MM.1S (cell line): ENCODE results near the gene DGLUCY.
"Not testable (repeated sequence)": the region's sequence is repeated elsewhere in the genome, so short reads cannot be mapped to it uniquely, and the experiment has no call there.

ENCODE experiments used
- DNase-seq: peaks from one replicate; pipeline ENCODE4 v3.0.0-alpha.2; 2015
- H2AFZ ChIP-seq: fragments of 300-600 bp; sonication (generic); 2 replicates; pipeline ENCODE4 v1.6.0; 2016; ENCODE audit warnings: antibody characterized with exemption, low read length
- H3F3A ChIP-seq: fragments of 300-600 bp; sonication (generic); 2 replicates; pipeline ENCODE4 v1.6.1; 2016; ENCODE audit warnings: mild to moderate bottlenecking, antibody characterized with exemption, low read length, moderate library complexity, mixed read lengths; ENCODE audit not compliant: insufficient read depth
- H3K27ac ChIP-seq: fragments of 300-600 bp; sonication (generic); 2 replicates; pipeline ENCODE4 v1.5.1; 2016; ENCODE audit warnings: mild to moderate bottlenecking, low read length
- H3K27me3 ChIP-seq: fragments of 300-600 bp; sonication (generic); replicated peaks from 2 replicates; pipeline ENCODE4 v1.6.0; 2016; ENCODE audit warnings: low read length; ENCODE audit not compliant: insufficient read depth
- H3K36me3 ChIP-seq: fragments of 300-600 bp; sonication (generic); replicated peaks from 2 replicates; pipeline ENCODE4 v1.6.1; 2016; ENCODE audit warnings: mild to moderate bottlenecking, low read length, mixed read lengths; ENCODE audit not compliant: insufficient read depth
- H3K4me1 ChIP-seq: fragments of 300-600 bp; sonication (generic); 2 replicates; pipeline ENCODE4 v1.6.1; 2016; ENCODE audit warnings: low read length, mixed read lengths
- H3K4me2 ChIP-seq: fragments of 300-600 bp; sonication (generic); 2 replicates; pipeline ENCODE4 v1.6.0; 2016; ENCODE audit warnings: low read depth, low read length
- H3K4me3 ChIP-seq: fragments of 300-600 bp; sonication (generic); 2 replicates; pipeline ENCODE4 v1.5.1; 2016; ENCODE audit warnings: low read length, mixed read lengths
- H3K79me2 ChIP-seq: fragments of 300-600 bp; sonication (generic); 2 replicates; pipeline ENCODE4 v1.6.1; 2016; ENCODE audit warnings: mixed run types, low read length, mixed read lengths
- H3K9ac ChIP-seq: fragments of 300-600 bp; sonication (generic); 2 replicates; pipeline ENCODE4 v1.6.1; 2016; ENCODE audit warnings: low read length, mixed read lengths
- H3K9me2 ChIP-seq: fragments of 300-600 bp; sonication (generic); replicated peaks from 2 replicates; pipeline ENCODE4 v1.6.1; 2016; ENCODE audit warnings: mild to moderate bottlenecking, low read length, mixed read lengths; ENCODE audit not compliant: insufficient read depth
- H3K9me3 ChIP-seq: fragments of 300-600 bp; sonication (generic); replicated peaks from 2 replicates; pipeline ENCODE4 v1.6.1; 2016; ENCODE audit warnings: mild to moderate bottlenecking, low read length, mixed read lengths; ENCODE audit not compliant: insufficient read depth
- H4K20me1 ChIP-seq: fragments of 300-600 bp; sonication (generic); 2 replicates; pipeline ENCODE4 v1.6.1; 2016; ENCODE audit warnings: mild to moderate bottlenecking, low read length, moderate library complexity, mixed read lengths; ENCODE audit not compliant: insufficient read depth
- CTCF ChIP-seq: fragments of 300-600 bp; sonication (generic); IDR thresholded peaks from 2 replicates; pipeline ENCODE4 v1.5.1; 2016; ENCODE audit warnings: antibody characterized with exemption, low read length, mixed read lengths
- EZH2 ChIP-seq: fragments of 300-600 bp; sonication (generic); optimal IDR thresholded peaks from 2 replicates; pipeline ENCODE3; 2017; ENCODE audit warnings: low read depth, mild to moderate bottlenecking, antibody characterized with exemption, low read length, mixed read lengths
- EZH2phosphoT487 ChIP-seq: fragments of 300-600 bp; sonication (generic); IDR thresholded peaks from 2 replicates; pipeline ENCODE4 v1.6.1; 2018; ENCODE audit warnings: antibody characterized with exemption, low read length

The DGLUCY gene

GRCh38 chr14:91119556-91120311 lies 5.9 kb downstream of the DGLUCY start:
- no peak overlapping the region for H2AFZ ChIP-seq
- DNase-seq = no peak
- no peak overlapping the region for H3K27ac ChIP-seq
- H3K4me3 ChIP-seq = no peak overlapping the region
- H3K79me2 ChIP-seq = peaks cover 81% of the 10 kb centered on the region
- peaks cover 3% of the 10 kb centered on the region; the same call in 1 of the 2 replicates for H3F3A ChIP-seq
- no peak for TF ChIP-seq CTCF
- TF ChIP-seq EZH2 = no peak
- no peak for TF ChIP-seq EZH2phosphoT487
- H3K36me3 ChIP-seq = no peaks in the 10 kb centered on the region
- no peaks in the 10 kb centered on the region for H3K27me3 ChIP-seq
- H4K20me1 ChIP-seq = no peaks in the 10 kb centered on the region
- H3K9ac ChIP-seq = no peak overlapping the region
- 0 out of 2 replicates have a peak, but pooled peaks cover 3% of the 10 kb centered on the region for H3K4me1 ChIP-seq
- H3K4me2 ChIP-seq = no peak overlapping the region
- no peaks in the 10 kb centered on the region for H3K9me2 ChIP-seq
- H3K9me3 ChIP-seq = no peaks in the 10 kb centered on the region

GRCh38 chr14:91123201-91123600 lies 9.3 kb downstream of the DGLUCY start:
- no peak overlapping the region for H3K9ac ChIP-seq
- no peaks in the 10 kb centered on the region for H3K27me3 ChIP-seq
- H3K27ac ChIP-seq = no peak overlapping the region
- H3K9me2 ChIP-seq = no peaks in the 10 kb centered on the region
- no peaks in the 10 kb centered on the region for H4K20me1 ChIP-seq
- H2AFZ ChIP-seq = no peak overlapping the region
- no peak for TF ChIP-seq CTCF
- no peak for TF ChIP-seq EZH2
- no peak for TF ChIP-seq EZH2phosphoT487
- H3K79me2 ChIP-seq = peaks cover 74% of the 10 kb centered on the region
- no peak for DNase-seq
- H3K36me3 ChIP-seq = no peaks in the 10 kb centered on the region
- H3F3A ChIP-seq = no peaks in the 10 kb centered on the region
- H3K4me1 ChIP-seq = 0 out of 2 replicates have a peak, but pooled peaks cover 6% of the 10 kb centered on the region
- H3K4me3 ChIP-seq = no peak overlapping the region
- H3K9me3 ChIP-seq = no peaks in the 10 kb centered on the region
- no peak overlapping the region for H3K4me2 ChIP-seq

GRCh38 chr14:91124406-91125270 lies 10.8 kb downstream of the DGLUCY start:
- H3K4me2 ChIP-seq, H3K9me2 ChIP-seq, H3K9ac ChIP-seq, H4K20me1 ChIP-seq, H3K4me1 ChIP-seq, H3K27ac ChIP-seq, H2AFZ ChIP-seq, DNase-seq, H3K36me3 ChIP-seq, H3K9me3 ChIP-seq, H3K4me3 ChIP-seq, H3F3A ChIP-seq, H3K27me3 ChIP-seq: not testable (repeated sequence)
- peaks cover 72% of the 10 kb centered on the region for H3K79me2 ChIP-seq
